Smooth muscle cell (in vitro differentiated cells): Measurements from ENCODE around the gene C5AR1. TPM values are rescaled to one million over a fixed set of nuclear protein-coding genes. Genes with fewer than 3 reads are reported as not detected.

ENCODE experiments used
- DNase-seq: peaks from one replicate; lab custom pipeline; 2025; ENCODE audit not compliant: unreplicated experiment; lab: John Stamatoyannopoulos, UW
- H2AFZ ChIP-seq: fragments of 200-600 bp; sonication (generic); 2 replicates; pipeline ENCODE4 v1.6.0; 2016; ENCODE audit warnings: antibody characterized with exemption, low read depth, mild to moderate bottlenecking
- H3F3A ChIP-seq: fragments of 200-600 bp; sonication (generic); 2 replicates; pipeline ENCODE4 v1.6.0; 2017; ENCODE audit warnings: antibody characterized with exemption, low read depth
- H3K27ac ChIP-seq: fragments of 200-600 bp; sonication (generic); 2 replicates; pipeline ENCODE4 v1.5.1; 2016; ENCODE audit warnings: low read depth, mild to moderate bottlenecking
- H3K27me3 ChIP-seq: fragments of 200-600 bp; sonication (generic); 2 replicates; pipeline ENCODE4 v1.6.1; 2016; ENCODE audit warnings: low read depth, mild to moderate bottlenecking
- H3K36me3 ChIP-seq: fragments of 200-600 bp; sonication (generic); 2 replicates; pipeline ENCODE4 v1.5.1; 2016; ENCODE audit warnings: low read depth
- H3K4me1 ChIP-seq: fragments of 200-600 bp; sonication (generic); 2 replicates; pipeline ENCODE4 v1.5.1; 2016; ENCODE audit warnings: low read depth
- H3K4me2 ChIP-seq: fragments of 200-600 bp; sonication (generic); 2 replicates; pipeline ENCODE4 v1.6.0; 2016; ENCODE audit warnings: mild to moderate bottlenecking
- H3K4me3 ChIP-seq: fragments of 200-600 bp; sonication (generic); 2 replicates; pipeline ENCODE4 v1.5.1; 2016; ENCODE audit warnings: mild to moderate bottlenecking
- H3K79me2 ChIP-seq: fragments of 200-600 bp; sonication (generic); 2 replicates; pipeline ENCODE4 v1.6.0; 2016; ENCODE audit warnings: low read depth, mild to moderate bottlenecking
- H3K9ac ChIP-seq: fragments of 200-600 bp; sonication (generic); 2 replicates; pipeline ENCODE4 v1.6.0; 2016; ENCODE audit warnings: low read depth
- H3K9me3 ChIP-seq: fragments of 200-600 bp; sonication (generic); replicated peaks from 2 replicates; pipeline ENCODE4 v1.5.1; 2016; ENCODE audit warnings: low read depth
- H4K20me1 ChIP-seq: fragments of 200-600 bp; sonication (generic); 2 replicates; pipeline ENCODE4 v1.6.0; 2016; ENCODE audit warnings: low read depth
- CTCF ChIP-seq: fragments of 200-600 bp; sonication (generic); IDR thresholded peaks from 2 replicates; pipeline ENCODE4 v1.5.1; 2017; ENCODE audit warnings: borderline replicate concordance, mild to moderate bottlenecking, antibody characterized with exemption; ENCODE audit not compliant: insufficient read depth, poor library complexity, severe bottlenecking
- WGBS: methylation state at CpG from one replicate; pipeline ENCODE4 v1.1.7; 2016; ENCODE audit warnings: low lambda C conversion rate; 5-methylcytosine and 5-hydroxymethylcytosine counted together
- polyA plus RNA-seq: library from polyadenylated mRNA; unstranded; fragments of >200 nt; fragmentation: Nextera tagmentation; extraction: Ambion mirVana; gene quantifications from 2 replicates; pipeline ENCODE4 v1.2.1, GENCODE V29; 2016
- total RNA-seq: library from RNA; depleted of rRNA; stranded (reverse); fragments of >200 nt; gene quantifications from 2 replicates; pipeline ENCODE4 v1.2.3, GENCODE V29; 2014

Gene C5AR1
- total and polyA plus RNA-seq, 2 experiments from 2014 or later = 0.48 to 1.6 TPM

- 99% methylated on average over 9 of the region's 9 CpGs for WGBS
- no peaks in the 10 kb centered on the region for H3K4me1 ChIP-seq
- no peak overlapping the region for H3K4me3 ChIP-seq
- H3K27me3 ChIP-seq = no peaks in the 10 kb centered on the region
- no peak overlapping the region for H3K4me2 ChIP-seq
- no peak for TF ChIP-seq CTCF
- H4K20me1 ChIP-seq = no peaks in the 10 kb centered on the region
- no peak overlapping the region for H2AFZ ChIP-seq
- no peaks in the 10 kb centered on the region for H3F3A ChIP-seq
- no peaks in the 10 kb centered on the region for H3K9me3 ChIP-seq
- no peak overlapping the region for H3K27ac ChIP-seq
- H3K9ac ChIP-seq = no peak overlapping the region
- no peak for DNase-seq
- H3K36me3 ChIP-seq = no peaks in the 10 kb centered on the region
- no peaks in the 10 kb centered on the region for H3K79me2 ChIP-seq
Measured at GRCh38 chr19:47371261-47371660, 61.6 kb downstream of the C5AR1 start.

Other genes starting within 250 kb of the C5AR1 start
- gene ZC3H4, start 196.1 kb upstream of the C5AR1 start, total RNA-seq = 6.6 and 9.3 TPM in 2 replicates
- gene ZC3H4, start 196.1 kb upstream of the C5AR1 start, polyA plus RNA-seq = 1.9 and 3.5 TPM in 2 replicates
- 65.9 and 67.4 TPM in 2 replicates for gene SAE1, start 179.0 kb upstream of the C5AR1 start, total RNA-seq
- gene SAE1, start 179.0 kb upstream of the C5AR1 start, polyA plus RNA-seq = 70.8 and 89.4 TPM in 2 replicates
- 8.2 and 10.2 TPM in 2 replicates for gene BBC3, start 78.7 kb upstream of the C5AR1 start, total RNA-seq
- 28.2 and 29.9 TPM in 2 replicates for gene BBC3, start 78.7 kb upstream of the C5AR1 start, polyA plus RNA-seq
- gene CCDC9, start 53.3 kb upstream of the C5AR1 start, total RNA-seq = 4.7 and 6.4 TPM in 2 replicates
- gene CCDC9, start 53.3 kb upstream of the C5AR1 start, polyA plus RNA-seq = 12.7 and 29.5 TPM in 2 replicates
- gene INAFM1, start 35.0 kb upstream of the C5AR1 start, total RNA-seq = 7.2 and 8.0 TPM in 2 replicates
- gene INAFM1, start 35.0 kb upstream of the C5AR1 start, polyA plus RNA-seq = 29.7 and 31.5 TPM in 2 replicates
- gene C5AR2, start 22.3 kb downstream of the C5AR1 start, total RNA-seq = 0.09 and 0.49 TPM in 2 replicates
- not detected in 2 replicates for gene C5AR2, start 22.3 kb downstream of the C5AR1 start, polyA plus RNA-seq
- gene DHX34, start 39.5 kb downstream of the C5AR1 start, total RNA-seq = 7.1 and 9.8 TPM in 2 replicates
- 9.7 and 9.8 TPM in 2 replicates for gene DHX34, start 39.5 kb downstream of the C5AR1 start, polyA plus RNA-seq
- 49.7 and 59.0 TPM in 2 replicates for gene MEIS3, start 109.7 kb downstream of the C5AR1 start, total RNA-seq
- gene MEIS3, start 109.7 kb downstream of the C5AR1 start, polyA plus RNA-seq = 111 and 141 TPM in 2 replicates
- 0.22 and 0.31 TPM in 2 replicates for gene SLC8A2, start 162.0 kb downstream of the C5AR1 start, total RNA-seq
- 0.50 and 0.62 TPM in 2 replicates for gene SLC8A2, start 162.0 kb downstream of the C5AR1 start, polyA plus RNA-seq
- 3.4 and 12.2 TPM in 2 replicates for gene KPTN, start 174.4 kb downstream of the C5AR1 start, total RNA-seq
- 10.6 and 15.5 TPM in 2 replicates for gene KPTN, start 174.4 kb downstream of the C5AR1 start, polyA plus RNA-seq
- 43.8 and 65.0 TPM in 2 replicates for gene NAPA, start 205.2 kb downstream of the C5AR1 start, total RNA-seq
- 78.7 and 85.1 TPM in 2 replicates for gene NAPA, start 205.2 kb downstream of the C5AR1 start, polyA plus RNA-seq